ENCODE measurements around the gene CLEC16A. TPM values are rescaled to one million over a fixed set of nuclear protein-coding genes. Genes with fewer than 3 reads are reported as not detected.

CLEC16A gene
- total RNA-seq, 4 donors from 2014 or later: 20.2 to 28.8 (median 22.8) TPM

- no peak for TF ChIP-seq CTCF (IDR thresholded peaks at IDR 0.05; ENCODE audit: low read depth)
Measured at GRCh38 chr16:11165349-11165748, 221.0 kb downstream of the CLEC16A start.

- TF ChIP-seq CTCF (IDR thresholded peaks at IDR 0.05; ENCODE audit: low read depth): no peak
Measured at GRCh38 chr16:11165894-11166665, 221.7 kb downstream of the CLEC16A start.

- TF ChIP-seq CTCF (IDR thresholded peaks at IDR 0.05; ENCODE audit: low read depth): no peak
Measured at GRCh38 chr16:11167581-11167980, 223.2 kb downstream of the CLEC16A start.

GRCh38 chr16:11168386-11169051 is 224.2 kb downstream of the CLEC16A start:
- no peak for TF ChIP-seq CTCF (IDR thresholded peaks at IDR 0.05; ENCODE audit: low read depth)

GRCh38 chr16:11169641-11170040 is 225.3 kb downstream of the CLEC16A start:
- TF ChIP-seq CTCF (IDR thresholded peaks at IDR 0.05; ENCODE audit: low read depth): no peak

GRCh38 chr16:11170201-11170600 is 225.8 kb downstream of the CLEC16A start:
- no peak for TF ChIP-seq CTCF (IDR thresholded peaks at IDR 0.05; ENCODE audit: low read depth)

- no peak for TF ChIP-seq CTCF (IDR thresholded peaks at IDR 0.05; ENCODE audit: low read depth)
Measured at GRCh38 chr16:11170696-11171447, 226.5 kb downstream of the CLEC16A start.
